LNCaP clone FGC (cell line): ENCODE data around the gene GPR161.

Experiments
- DNase-seq: peaks from one replicate; pipeline ENCODE4 v3.0.0-alpha.2; 2011; ENCODE audit warnings: low read depth
- H3K4me3 ChIP-seq: 2 replicates; pipeline ENCODE4 v1.5.1; 2011; ENCODE audit warnings: mild to moderate bottlenecking, low read depth, low read length, control low read depth
- CTCF ChIP-seq: IDR thresholded peaks from 2 replicates; pipeline ENCODE4 v1.5.1; 2012; ENCODE audit warnings: mild to moderate bottlenecking; ENCODE audit not compliant: control insufficient read depth, insufficient read depth; ENCODE audit errors: extremely low read depth

The GPR161 gene

DNA sequence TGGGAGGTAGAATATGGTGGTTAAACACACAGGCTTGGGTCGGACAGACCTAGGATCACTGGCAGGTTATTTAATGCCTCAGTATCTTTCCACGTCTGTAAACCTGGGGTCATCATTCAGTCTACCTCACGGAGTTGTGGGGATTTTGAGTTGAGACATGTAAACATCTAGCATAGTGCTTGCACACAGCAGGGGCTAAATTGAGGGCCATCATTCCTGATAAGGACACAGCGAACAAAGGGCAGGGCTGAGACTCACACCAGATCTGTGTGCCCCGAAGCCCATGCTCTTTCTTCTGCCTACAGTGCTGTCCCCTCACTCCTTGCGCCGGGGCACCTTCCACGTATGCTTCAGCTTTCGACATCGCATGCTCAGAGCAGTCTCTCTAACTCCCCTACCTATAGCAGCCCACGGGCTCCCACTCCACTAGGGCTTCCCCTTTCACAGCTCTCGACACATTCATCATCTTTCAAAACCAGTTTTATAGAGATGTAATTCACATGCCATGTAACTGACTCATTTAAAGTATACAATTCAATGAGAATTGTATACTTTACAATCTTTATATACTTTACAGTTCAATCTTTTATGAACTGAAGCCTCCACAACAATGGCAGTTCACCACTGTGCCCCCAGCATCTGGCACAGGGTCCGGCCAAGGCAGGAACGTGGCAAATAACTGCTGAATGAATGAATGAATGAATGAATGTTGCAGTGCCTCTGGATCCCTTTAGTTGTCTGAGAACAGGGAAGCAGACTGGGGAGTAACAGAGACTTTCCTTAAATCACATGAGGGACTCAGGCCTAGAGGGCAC is 48.0 kb downstream of the GPR161 start:
- no peak overlapping the region for H3K4me3 ChIP-seq
- no peak for DNase-seq
- no peak for TF ChIP-seq CTCF

GRCh38 chr1:168087696-168088095 is 49.0 kb downstream of the GPR161 start:
- H3K4me3 ChIP-seq = no peak overlapping the region
- no peak for TF ChIP-seq CTCF
- no peak for DNase-seq

- no peak for TF ChIP-seq CTCF
- no peak for DNase-seq
These were observed 50.3 kb downstream of the GPR161 start for GRCh38 chr1:168086438-168086837.

GRCh38 chr1:168085401-168085872 is 51.3 kb downstream of the GPR161 start:
- no peak for TF ChIP-seq CTCF
- H3K4me3 ChIP-seq = no peak overlapping the region
- DNase-seq = no peak

More at GRCh38 chr1:168086438-168086837, 50.3 kb downstream of the GPR161 start:
- no peak overlapping the region for H3K4me3 ChIP-seq

- H3K4me3 ChIP-seq = no peak overlapping the region
- peak; percentile 69 for TF ChIP-seq CTCF
- no peak for DNase-seq
These were observed 52.1 kb downstream of the GPR161 start for GRCh38 chr1:168084396-168085231.

- no peak for TF ChIP-seq CTCF
These were observed 53.0 kb downstream of the GPR161 start for GRCh38 chr1:168083456-168084325.

More at GRCh38 chr1:168083456-168084325, 53.0 kb downstream of the GPR161 start:
- DNase-seq = no peak
- H3K4me3 ChIP-seq = no peak overlapping the region
